GM19043 (cell line): ENCODE data around the gene SUMO3.

ENCODE experiments used
- ATAC-seq: cut with Tn5 transposase; IDR thresholded peaks from one replicate; pipeline ENCODE4 v1.9.1; 2021; ENCODE audit warnings: low read depth; ENCODE audit not compliant: unreplicated experiment

The SUMO3 gene

DNA sequence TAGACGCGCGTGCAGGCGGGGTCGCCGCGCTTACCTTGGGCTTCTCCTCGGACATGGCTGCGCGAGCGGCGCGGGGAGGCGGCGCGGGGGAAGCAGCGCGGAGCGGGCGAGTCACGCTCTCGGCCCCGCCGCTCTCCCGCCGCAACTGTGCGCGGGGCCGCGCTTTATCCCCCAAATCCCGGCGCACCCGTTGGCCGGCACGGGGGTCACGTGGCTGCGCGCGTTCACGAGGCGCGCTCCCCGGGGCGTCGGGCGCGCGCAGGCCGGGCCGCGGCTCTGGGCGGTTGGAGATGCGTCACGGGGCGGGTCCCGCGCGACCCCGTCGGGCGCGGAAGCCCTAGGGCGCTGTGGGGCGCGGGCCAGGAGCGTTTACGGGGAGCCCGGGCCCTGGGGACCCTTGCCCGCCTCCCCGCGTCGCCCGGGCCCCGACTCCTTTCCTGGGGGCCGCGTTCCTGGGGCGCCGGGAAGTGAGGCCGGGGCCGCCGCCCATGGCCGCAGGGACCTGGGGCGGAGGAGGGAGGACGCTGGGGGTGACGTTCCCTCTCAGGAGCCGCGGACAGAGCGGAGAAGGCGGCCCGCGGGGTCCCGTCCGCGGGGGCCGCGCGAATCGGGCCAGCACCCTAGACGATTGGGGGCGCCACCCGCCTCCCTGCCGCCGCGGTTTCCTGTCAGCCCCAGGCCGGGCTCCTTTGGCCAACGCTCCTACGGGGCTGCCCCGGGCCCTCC, at the start of gene SUMO3:
SUMO3 (minus strand) TSS at position 149 of the 726 bp plus-strand sequence; CDS start at position 55, 94 bp downstream.
- ATAC-seq = peak; percentile 40

DNA sequence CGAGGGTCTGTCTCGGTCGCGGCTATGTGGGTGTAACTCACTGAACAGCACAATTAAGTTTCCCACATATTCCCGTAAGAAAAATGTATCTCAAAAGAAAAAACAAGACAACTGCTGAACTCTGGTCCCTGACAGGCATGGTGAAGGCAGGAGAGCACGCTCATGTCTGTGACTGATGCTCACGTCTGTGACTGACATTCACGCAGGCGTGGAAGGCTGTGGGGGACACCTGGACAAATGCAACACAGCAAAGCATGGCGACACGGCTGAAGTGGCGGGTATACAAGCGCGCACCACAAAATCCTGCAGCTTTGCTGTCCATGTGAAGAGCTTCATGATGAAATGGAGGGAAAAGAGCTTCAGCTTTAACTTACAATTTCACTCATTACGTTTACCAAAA, 49.6 kb upstream of the SUMO3 start:
- no peak for ATAC-seq

DNA sequence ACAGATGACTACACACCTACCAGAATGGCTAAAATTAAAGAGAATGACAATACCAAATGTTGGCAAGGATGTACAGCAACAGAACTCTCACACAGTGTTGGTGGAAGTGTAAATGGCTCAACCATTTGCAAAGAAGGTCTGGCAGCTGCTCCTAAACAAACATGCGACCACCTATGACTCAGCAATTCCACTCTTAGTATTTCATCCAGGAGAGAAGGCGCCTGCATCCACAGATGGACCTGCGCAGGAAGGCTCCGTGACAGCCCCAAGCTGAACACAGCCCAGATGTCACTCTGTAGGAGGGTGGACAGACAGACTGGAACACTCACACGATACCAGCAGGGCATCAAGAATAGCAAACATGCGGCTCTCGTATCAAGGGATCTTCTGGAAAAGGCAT, 48.9 kb upstream of the SUMO3 start:
- no peak for ATAC-seq

DNA sequence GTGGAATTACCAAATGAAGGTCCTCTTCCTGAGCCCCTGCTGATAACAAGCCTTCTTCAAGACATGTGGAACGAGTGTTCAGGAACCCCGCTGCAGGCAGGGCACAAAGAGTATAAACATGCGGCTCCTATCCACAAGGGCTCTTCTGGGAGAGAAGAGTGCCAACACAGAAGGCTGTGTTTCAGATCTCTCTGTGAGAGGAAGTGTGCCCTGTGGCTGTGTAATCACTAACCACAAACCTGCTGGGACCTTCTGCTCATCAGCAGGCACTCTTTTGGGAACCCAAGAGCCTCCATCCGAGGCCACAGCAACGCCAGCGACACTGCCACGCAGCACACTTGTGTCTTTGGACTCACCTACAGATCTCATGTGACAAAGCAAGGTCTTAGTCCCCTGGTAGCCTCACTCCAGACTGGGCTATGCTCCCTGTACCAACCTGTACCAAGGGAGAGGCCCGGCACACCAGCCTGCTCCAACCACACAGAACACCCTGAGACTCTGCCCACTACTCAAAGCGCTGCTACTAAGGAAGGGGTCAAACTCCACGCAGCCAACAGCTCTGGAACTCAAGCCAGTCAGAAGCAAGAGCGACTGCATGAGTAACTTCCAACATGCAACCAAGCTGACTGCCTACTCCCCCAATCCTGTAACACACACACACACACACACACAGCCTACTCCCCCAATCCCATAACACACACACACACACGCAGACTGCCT, 47.9 kb upstream of the SUMO3 start:
- ATAC-seq = no peak

DNA sequence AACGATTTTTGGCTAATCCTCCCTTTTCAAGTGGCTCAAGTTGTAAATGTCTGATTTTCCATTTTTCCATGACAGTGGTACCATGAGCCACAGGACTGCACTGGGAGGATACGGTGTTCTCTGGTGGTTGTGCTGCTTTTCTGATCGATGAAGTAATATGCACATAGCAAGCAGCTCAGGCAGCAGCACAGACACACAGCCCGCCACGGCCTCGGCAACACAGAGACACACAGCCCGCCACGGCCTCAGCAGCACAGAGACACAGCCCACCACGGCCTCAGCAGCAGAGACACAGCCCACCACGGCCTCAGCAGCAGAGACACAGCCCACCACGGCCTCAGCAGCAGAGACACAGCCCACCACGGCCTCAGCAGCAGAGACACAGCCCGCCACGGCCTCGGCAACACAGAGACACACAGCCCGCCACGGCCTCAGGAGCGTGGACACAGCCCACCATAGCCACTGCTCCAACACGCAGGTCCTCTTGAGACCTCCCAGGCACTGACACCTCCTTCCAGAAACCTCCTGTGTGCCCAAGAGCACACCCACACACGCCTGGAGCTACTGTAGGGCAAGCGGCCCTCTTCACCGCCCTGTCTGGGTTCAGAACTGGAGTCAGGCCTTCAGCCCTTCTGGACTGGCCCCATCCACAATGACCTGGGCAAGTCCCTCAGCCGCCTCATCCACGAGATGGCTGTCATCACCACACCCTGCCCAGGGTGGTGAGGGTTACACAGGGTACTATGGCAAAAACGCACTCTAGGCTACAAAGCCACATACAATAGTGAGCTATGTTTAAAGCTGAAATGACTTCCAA, 45.2 kb upstream of the SUMO3 start:
- ATAC-seq = no peak

DNA sequence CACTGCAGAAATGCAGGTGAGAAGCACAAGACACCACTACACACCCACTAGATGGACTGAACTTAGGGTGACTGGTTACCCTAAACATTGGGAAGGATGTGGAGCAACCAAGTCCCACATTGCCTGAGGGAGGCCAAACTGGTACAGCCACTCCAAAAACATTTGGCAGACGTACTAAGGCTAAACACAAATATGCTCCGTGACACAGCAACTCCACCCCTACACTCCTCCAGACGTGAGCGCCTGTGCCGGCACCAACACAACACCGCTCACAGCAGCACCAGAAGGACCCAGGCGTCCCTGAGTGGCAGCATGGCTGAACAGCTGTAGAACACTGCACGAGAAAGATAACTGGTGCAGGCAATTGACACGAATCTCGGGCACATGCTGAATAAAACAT, 40.9 kb upstream of the SUMO3 start:
- no peak for ATAC-seq

DNA sequence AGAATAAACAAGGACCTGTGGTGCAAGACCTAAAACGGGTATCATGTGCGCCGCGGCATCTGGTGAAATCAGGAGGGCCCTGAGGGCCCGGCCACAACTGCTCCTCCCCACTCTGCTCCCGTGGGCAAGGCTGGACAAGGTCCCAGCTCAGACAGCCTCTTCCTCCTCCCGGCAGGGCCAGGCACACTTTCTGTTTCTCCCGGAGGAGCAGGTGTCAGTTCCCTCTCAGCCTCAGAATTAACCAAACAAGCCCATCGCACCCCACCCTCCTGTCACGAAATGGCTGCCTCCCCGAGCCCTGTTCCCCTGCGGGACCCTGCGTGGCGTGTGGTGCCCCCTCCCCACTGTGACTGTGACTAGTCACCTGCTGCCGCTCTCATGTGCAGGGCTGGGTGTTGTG, 40.4 kb upstream of the SUMO3 start:
- ATAC-seq = no peak

DNA sequence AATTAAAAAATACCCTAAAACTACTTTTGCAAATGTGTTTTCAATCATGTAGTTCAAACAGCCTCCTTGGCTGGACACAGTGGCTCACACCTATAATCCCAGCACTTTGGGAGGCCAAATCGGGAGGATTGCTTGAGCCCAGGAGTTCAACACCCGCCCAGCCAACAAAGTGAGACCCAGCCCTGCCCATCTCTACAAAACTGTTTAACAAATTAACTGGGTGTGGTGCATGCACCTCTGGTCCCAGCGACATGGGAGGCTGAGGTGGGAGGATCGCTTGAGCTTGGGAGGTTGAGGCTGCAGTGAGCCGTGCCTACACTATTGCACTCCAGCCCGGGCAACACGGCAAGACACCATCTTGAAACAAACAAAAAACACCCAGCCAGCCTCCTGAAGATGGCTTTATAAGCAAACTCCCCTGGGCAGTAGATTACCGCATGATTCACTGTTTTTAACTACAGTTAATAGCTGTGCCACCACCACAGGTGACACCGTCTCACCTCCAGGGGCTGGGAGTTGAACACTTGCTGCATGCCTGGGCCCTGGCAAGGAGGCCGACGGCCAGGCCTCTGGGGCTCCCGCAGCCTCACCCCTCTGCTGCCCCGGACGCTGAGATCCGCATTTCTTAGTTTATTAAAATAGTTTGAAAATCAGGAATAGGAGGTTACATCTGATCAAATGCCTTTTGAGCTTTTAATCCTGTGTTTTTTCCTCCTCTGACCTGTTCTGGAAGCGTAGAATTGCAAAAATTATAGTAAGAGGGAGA, 39.4 kb upstream of the SUMO3 start:
- no peak for ATAC-seq

DNA sequence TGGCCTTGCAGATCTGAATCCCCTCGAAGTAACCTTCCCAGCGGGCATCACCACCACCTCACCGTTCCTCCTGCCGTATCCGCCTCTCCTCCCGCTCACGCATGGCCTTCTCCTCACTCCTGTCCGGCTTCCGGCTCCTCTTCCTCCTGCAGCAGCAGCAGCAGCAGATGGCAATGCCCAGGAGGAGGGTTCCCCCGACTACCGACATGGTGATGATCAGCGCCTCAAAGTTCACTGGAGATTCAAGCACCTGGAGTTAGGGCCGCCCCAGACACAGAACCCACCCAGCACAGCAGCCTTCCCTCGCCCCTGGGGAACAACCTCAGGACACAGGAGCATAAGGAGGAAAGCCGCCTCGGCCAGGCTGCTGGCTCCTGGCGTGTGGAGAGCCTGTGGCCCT, 38.3 kb upstream of the SUMO3 start:
- no peak for ATAC-seq

DNA sequence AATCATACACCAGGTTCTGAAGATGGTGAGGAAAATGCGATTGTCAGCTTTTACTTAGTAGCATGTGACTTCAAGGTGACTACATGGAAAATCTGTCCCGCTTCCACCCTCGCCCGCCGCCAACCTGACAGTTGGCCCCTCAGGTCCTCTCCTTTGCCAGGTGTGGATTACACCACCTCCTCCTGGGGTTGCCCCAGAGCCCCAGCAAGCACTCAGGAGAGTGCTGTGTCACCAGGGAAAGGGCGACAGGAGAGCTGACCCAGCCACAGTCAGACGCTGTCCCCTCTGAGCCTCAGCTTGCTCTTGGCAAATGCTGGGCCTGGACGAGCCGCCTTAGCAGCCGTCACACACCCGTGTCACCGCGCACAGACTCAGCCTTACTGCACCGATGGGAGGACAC, 37.7 kb upstream of the SUMO3 start:
- no peak for ATAC-seq

DNA sequence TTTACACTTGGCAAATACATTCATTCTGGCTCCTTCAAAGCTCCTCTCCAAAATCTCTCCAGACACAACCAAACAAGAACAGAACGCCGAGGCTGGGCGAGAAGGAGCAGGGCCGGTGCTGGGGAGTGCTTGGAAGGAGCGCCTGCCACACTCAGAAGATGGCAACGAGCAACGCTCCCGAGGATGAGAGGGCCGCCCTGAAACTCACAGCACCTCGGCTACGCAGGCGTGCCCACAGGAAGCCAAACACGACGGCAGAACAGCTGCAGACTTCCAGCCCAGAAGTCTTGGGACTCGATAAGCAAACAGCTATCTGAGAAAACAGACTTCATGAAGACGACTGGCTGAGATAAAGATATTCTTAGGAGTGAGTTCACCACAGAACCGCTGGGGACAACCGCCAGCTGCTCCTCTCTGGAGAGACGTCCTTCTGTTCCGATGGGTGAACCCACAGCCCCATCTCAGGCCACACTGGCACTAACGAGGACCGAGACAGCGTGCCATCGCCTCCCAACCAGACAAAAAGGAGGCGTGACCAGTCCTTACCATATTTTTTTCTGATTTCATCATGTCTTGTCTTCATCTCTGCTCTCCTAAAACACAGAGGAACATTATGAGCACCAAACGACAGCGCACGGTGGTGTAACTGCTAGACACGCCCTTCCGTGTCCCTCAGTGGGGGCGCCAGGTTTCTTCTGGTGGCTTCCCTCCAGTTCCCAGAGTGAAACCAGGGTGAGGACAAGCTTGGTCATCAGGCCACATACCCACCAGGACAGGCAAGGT, 37.0 kb upstream of the SUMO3 start:
- ATAC-seq = no peak

DNA sequence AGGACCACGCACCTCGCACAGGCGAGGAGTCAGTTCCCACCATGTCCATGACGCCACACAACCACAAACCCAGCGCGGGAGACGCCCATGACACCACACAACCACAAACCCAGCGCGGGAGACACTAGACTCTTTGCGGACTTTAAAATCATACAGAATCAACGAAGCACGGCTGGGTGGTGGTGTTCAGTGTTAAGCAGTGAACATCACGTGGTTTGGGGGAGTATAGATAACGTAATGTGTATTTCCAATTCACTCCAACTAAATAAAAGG, 36.5 kb upstream of the SUMO3 start:
- ATAC-seq = no peak

DNA sequence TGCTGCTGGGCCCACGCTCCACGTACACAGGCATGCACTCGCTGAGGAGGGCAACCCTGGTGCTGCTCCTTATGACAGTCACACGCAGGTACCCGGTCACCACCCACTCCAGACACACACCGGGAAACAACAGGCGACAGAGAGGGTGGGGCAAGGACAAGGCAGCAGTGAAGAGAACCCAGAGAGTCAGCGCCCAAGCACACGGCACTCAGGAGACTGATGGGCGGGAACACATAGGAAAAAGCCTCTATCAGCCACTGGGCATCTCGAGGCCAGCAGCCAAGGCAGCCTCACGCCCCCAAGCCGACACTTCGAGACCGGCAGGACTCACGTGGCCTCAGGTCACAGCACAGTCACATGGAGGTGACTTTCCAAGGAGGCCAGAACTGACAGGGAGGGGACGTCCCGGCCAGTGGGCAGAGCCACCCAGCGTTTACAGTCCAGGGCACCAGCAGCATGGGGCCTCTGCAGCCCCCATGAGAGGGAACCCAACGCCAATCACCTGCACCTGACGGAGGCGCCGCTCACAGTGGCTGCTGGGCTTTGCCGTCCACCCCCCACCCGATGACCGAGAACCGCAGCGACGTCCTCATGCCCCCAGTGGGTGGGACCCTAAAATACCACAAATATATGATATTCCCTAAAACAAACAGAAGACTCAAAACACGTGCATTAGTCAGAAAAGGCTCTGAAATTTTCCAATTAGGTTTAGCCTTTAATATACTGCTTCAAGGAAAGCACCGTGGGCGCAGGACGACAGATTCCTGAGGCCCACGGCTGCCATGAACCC, 35.9 kb upstream of the SUMO3 start:
- no peak for ATAC-seq

DNA sequence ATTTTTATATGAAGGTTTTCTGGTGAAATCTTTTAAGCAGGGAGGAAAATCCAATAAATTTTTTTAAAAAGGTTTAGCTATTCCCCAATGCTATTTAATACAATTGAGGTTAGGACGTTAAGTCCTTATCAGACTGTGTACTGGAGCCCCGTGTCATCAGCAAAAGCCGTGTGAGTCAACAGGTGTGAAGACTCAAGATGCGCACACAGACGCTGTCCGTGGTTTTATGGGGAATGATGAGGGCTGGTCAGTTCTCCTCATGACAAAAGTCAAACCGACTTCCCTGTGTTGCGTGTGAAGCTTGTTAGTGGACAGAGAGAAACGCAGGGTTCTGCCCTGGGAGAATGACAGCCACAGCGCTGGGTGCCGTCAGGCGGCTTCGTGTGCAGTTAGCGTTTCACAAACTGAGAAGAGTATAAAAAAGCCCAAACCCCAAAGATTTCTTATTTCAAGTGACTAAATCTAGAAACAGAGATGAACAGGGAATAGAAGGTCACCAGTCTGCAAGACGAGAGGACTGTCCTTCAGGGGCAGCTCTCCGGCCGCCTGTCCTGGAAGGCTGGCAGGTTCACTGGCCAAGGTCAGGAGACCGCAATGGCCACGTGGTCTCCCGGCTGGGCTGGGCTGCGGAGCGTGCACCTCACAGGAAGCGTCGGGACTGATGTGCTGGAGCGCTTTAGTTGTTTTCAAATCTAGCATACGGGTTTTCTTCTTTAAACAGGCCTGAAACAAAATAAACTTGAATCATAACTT, 33.2 kb upstream of the SUMO3 start:
- ATAC-seq = no peak

DNA sequence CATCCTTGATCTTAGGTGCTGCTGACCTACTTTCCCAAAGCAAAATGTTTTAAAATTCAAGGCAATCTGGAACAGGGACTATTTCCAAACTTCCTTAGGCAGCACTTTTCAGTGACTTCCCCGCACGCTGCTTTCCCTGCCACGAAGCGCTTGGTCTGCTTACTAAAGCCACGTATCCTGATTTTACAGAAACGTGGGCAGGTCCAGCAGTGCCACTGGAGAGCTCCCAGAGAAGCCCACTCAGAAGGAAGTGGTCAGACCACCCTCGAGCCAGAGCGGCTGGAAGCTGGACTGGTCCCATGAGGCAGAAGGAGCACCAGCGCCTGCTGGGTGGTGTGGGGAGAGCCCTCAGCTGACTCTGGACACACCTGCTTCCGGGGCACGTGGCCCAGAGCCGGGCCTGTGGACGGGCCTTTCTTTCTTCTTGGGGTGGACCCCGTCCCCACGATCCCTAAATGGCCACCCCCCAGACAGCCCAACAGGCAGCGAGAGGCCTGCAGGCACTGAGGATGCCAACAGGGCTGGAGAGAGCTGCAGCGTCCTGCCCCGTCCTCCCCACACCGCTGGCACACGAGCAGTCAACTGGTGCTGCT, 32.4 kb upstream of the SUMO3 start:
- no peak for ATAC-seq

DNA sequence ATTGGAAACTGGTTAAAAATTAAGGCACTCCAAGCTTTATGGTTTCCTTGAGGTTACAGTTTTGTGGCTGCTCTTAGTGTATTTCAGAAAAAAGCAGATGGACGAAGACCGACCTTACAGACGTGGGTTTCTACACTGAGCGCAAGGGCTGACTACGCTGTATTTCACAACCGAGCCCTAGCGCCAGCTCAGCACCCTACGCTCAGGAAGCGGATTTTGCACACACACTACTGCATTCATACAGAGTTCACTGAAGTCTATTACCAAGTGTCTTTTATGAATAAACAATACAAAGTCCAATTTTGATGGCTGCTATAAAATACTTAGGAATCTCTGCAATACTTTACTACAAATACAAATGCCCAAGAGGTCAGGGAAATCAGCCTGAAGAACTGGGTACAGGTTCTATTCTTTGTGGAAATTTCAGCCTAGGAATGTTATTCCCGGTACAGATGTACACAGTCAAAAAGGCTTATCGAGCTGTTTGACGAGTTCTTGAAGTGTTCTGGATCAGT, 31.8 kb upstream of the SUMO3 start:
- no peak for ATAC-seq

DNA sequence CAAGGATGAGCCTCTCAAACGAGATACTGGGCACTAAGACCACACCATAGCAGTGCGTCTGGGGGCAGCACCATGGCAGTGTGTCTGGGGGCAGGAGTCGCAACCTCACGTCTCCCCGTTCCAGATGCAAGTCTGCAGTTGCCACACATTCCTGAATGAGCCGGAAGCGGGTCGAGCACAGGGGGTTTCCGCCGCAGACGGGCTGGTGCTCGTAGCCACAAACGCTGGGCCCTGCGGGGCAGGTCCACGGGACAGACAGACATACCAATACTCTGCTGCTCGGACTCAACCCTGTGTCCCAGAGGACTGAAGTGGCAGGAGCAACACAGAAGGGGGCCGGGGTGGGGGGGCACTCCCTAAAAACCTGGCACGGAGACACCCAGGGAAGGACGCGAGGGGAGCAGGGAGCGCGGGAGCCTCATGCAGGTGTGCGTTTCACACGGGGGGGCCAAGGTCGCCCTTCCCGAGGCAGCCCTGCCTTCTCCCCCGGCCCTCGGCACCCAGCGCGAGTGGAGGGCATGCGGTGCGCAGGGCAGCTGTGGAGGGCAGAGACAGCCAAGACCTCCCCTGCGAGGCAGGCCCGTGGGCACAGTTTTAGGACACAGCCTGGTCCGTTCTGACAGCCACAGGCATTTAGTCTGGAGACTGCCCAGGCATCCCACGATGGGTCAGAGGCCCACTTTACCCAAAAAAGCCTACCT, 31.1 kb upstream of the SUMO3 start:
- ATAC-seq = no peak
